ENCODE data around the gene LYPLA2. TPM values are rescaled to one million over a fixed set of nuclear protein-coding genes. Genes with fewer than 3 reads are reported as not detected.
"Not testable (repeated sequence)": the region's sequence is repeated elsewhere in the genome, so short reads cannot be mapped to it uniquely, and the experiment has no call there.

The LYPLA2 gene
- total RNA-seq, 4 donors from 2014 or later = 52.7 to 76.9 (median 63.6) TPM

DNA sequence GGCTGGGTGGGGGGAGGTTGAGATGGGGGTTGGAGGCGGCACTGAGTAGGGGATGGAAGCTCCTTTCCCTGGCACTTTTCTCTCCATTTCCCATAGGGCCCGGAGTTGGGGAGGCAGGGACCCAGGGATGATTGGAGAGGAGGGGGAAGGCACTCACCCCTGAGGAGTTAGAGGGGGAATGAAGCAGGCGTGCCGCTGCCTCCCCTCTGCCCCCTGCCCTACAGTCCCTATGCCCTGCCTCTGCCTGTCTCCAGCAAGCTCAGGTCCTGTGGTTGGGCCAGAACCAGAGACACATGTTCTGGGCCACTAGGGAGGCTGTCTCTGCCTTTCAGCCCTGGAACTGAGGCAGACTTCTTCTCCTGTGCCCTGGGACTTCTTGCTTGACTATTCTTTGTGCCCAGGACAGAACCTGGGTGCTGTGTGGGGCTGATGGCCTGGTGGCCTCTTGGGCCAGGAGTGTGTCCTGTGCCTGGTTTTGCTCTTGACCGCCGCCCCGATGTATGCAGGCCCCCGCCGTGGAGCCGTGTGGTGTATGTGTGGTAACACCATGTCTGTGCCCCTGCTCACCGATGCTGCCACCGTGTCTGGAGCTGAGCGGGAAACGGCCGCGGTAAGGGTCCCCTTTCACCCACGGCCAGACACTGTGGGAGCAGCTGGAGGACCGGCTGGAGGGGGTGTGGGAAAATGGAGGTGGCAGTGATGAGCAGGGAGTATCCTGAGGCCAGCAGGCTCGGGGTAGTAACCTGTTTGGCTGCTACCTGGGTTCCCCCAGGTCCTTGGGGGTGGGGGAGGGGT is 1.4 kb downstream of the LYPLA2 start:
- H3K4me3 ChIP-seq = peak overlapping the region; percentile 92
- H3K4me1 ChIP-seq = peaks cover 39% of the 10 kb centered on the region
- TF ChIP-seq POLR2A (IDR thresholded peaks at IDR 0.05) (no peak), CTCF (IDR thresholded peaks at IDR 0.05) (no peak), POLR2AphosphoS5 (IDR thresholded peaks at IDR 0.05) (no peak), EP300 (IDR thresholded peaks at IDR 0.05) (no peak)
- H3K27ac ChIP-seq = peak overlapping the region; percentile 75
- no peak for DNase-seq (ENCODE audit: low spot score in 2 of 2)
- no peaks in the 10 kb centered on the region for H3K9me3 ChIP-seq
- 31% methylated on average over 5 of the region's 19 CpGs for whole genome bisulfite sequencing
- H3K27me3 ChIP-seq = no peaks in the 10 kb centered on the region
- peaks cover 57% of the 10 kb centered on the region for H3K36me3 ChIP-seq

- DNase-seq (ENCODE audit: low spot score in 2 of 2) = no peak
- Histone ChIP-seq H3K9me3 (no peaks in the 10 kb centered on the region), H3K27me3 (no peaks in the 10 kb centered on the region), H3K4me3 (no peak overlapping the region), H3K4me1 (peaks cover 39% of the 10 kb centered on the region), H3K27ac (no peak overlapping the region), H3K36me3 (peaks cover 57% of the 10 kb centered on the region)
- 52% methylated on average over 12 of the region's 16 CpGs for WGBS
- TF ChIP-seq POLR2AphosphoS5 (IDR thresholded peaks at IDR 0.05) = no peak
- no peak for TF ChIP-seq POLR2A (IDR thresholded peaks at IDR 0.05)
- no peak for TF ChIP-seq CTCF (IDR thresholded peaks at IDR 0.05)
- no peak for TF ChIP-seq EP300 (IDR thresholded peaks at IDR 0.05)
These were observed 2.3 kb downstream of the LYPLA2 start for GRCh38 chr1:23793018-23793781.

- DNase-seq (ENCODE audit: low spot score in 2 of 2) = no peak
- Histone ChIP-seq H3K9me3 (no peaks in the 10 kb centered on the region), H3K27ac (no peak overlapping the region), H3K27me3 (no peaks in the 10 kb centered on the region), H3K4me1 (peaks cover 47% of the 10 kb centered on the region), H3K36me3 (peaks cover 55% of the 10 kb centered on the region), H3K4me3 (no peak overlapping the region)
- WGBS = 88% methylated on average over 1 of the region's 21 CpGs
- no peak for TF ChIP-seq CTCF (IDR thresholded peaks at IDR 0.05)
- no peak for TF ChIP-seq POLR2A (IDR thresholded peaks at IDR 0.05)
- no peak for TF ChIP-seq EP300 (IDR thresholded peaks at IDR 0.05)
- TF ChIP-seq POLR2AphosphoS5 (IDR thresholded peaks at IDR 0.05) = no peak
These were observed 3.2 kb downstream of the LYPLA2 start for GRCh38 chr1:23793861-23794731.

DNA sequence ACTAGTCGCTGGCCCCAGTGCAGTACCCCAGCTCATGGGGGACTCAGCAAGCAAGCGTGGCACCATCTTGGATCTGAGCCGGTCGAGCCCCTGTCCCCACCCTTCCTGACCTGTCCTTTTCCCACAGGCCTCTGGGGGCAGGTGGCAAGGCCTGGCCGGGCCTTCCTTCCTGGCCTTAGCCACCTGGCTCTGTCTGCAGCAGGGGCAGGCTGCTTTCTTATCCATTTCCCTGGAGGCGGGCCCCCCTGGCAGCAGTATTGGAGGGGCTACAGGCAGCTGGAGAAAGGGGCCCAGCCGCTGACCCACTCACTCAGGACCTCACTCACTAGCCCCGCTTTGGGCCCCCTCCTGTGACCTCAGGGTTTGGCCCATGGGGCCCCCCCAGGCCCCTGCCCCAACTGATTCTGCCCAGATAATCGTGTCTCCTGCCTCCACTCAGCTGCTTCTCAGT is 3.8 kb downstream of the LYPLA2 start:
- Histone ChIP-seq H3K4me1 (peaks cover 54% of the 10 kb centered on the region), H3K36me3 (peaks cover 55% of the 10 kb centered on the region)
- not testable (repeated sequence) for DNase-seq (ENCODE audit: low spot score in 2 of 2); H3K9me3 ChIP-seq; H3K4me3 ChIP-seq; H3K27ac ChIP-seq; H3K27me3 ChIP-seq
- 75% methylated on average over 7 of the region's 9 CpGs for WGBS

DNA sequence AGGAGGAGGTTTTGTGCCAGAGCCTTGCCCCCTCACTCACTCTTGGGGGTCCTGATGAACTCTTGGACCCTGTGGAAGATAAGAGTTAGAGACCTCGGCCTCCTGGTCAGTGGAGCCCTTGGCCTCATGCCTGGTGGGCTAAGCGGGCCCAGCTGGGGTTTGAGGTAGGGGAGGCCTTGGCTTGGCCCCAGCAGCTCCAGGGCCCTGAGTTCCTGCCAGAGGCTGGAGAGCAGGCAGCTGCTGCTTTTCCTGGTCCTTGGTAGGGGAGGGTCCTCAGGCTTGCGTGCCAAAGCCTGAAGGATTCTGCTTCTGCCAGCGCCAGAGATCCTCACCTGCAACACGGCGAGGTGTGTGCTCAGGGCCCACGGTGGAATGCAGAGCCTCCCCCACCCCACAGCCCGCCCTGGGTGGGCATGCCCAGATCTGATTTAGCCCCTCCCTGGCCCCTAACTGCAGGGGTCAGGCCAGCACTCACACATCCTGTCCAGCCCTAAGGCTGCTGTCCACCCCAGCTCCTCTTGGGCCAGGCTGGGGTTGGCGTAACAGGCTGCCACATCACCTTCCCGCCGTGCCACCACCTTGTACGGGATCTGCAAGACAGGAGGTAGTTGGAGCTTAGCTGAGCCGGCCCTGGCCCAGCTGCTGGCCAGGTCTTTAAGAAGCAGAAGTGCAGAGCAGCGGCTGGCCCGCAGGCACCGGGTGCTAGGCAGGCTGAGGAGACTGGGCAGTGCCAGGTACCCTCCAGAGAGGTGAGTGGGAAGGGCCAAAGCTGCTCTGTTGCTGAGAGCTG is 4.9 kb downstream of the LYPLA2 start:
- H3K36me3 ChIP-seq = peaks cover 55% of the 10 kb centered on the region
- H3K4me3 ChIP-seq = no peak overlapping the region
- no peaks in the 10 kb centered on the region for H3K9me3 ChIP-seq
- peaks cover 51% of the 10 kb centered on the region for H3K4me1 ChIP-seq
- 83% methylated on average over 5 of the region's 16 CpGs for WGBS
- no peak overlapping the region for H3K27ac ChIP-seq
- TF ChIP-seq CTCF (IDR thresholded peaks at IDR 0.05) = no peak
- no peak for TF ChIP-seq EP300 (IDR thresholded peaks at IDR 0.05)
- no peak for TF ChIP-seq POLR2AphosphoS5 (IDR thresholded peaks at IDR 0.05)
- no peak for TF ChIP-seq POLR2A (IDR thresholded peaks at IDR 0.05)
- no peaks in the 10 kb centered on the region for H3K27me3 ChIP-seq
- no peak for DNase-seq (ENCODE audit: low spot score in 2 of 2)
